Measurements from ENCODE around the gene HDLBP. TPM values are rescaled to one million over a fixed set of nuclear protein-coding genes. Genes with fewer than 3 reads are reported as not detected.

The HDLBP gene
- total and polyA plus RNA-seq, 10 of the 15 experiments (the other 5 are each of a cell fraction or from before 2014, with no cell fraction given), result 19.5 to 383 (median 249) TPM

- intact Hi-C loops (cut with micrococcal nuclease; ENCODE audit: unreplicated experiment), result no loop called here
- Histone ChIP-seq H3K9me3 (replicated peaks; ENCODE audit: control insufficient read depth, insufficient read depth, low read length) (no peaks in the 10 kb centered on the region; the same call in 2 of the 3 replicates), H2AFZ (ENCODE audit: control insufficient read depth, low read depth, low read length) (no peak overlapping the region), H3K9ac (ENCODE audit: control insufficient read depth, insufficient read depth, low read length) (peak overlapping the region; percentile 2; the same call in 1 of the 2 replicates), H4K20me1 (ENCODE audit: control insufficient read depth, insufficient read depth) (no peaks in the 10 kb centered on the region), H3K79me2 (ENCODE audit: control insufficient read depth, insufficient read depth, low read length) (peaks cover 71% of the 10 kb centered on the region), H3K4me1 (ENCODE audit: control insufficient read depth, insufficient read depth, low read length) (peaks cover 29% of the 10 kb centered on the region), H3K4me2 (ENCODE audit: control insufficient read depth, insufficient read depth) (peak overlapping the region; percentile 65), H3K36me3 (ENCODE audit: control insufficient read depth in 2 of 2, insufficient read depth in 2 of 2, low read length in 1 of 2) (peaks cover 4 to 8% of the 10 kb centered on the region in 2 experiments; a peak in 3 of 4 replicates), H3K27me3 (replicated peaks in 1 of 2; ENCODE audit: control insufficient read depth in 2 of 2, insufficient read depth in 2 of 2, low read length in 1 of 2) (no peaks in the 10 kb centered on the region), H3K4me3 (0 out of 2 replicates have a peak overlapping the region, but pooled peaks have one; percentile 33), H3K27ac (ENCODE audit: control insufficient read depth, insufficient read depth) (peak overlapping the region; percentile 57)
- ChIA-PET CTCF (interaction anchor here (0.7 to 2.6 kb wide), 2 partner anchors 34 to 67 kb away, joined by 3 to 9 read pairs; no protein-coding TSS in a partner anchor), POLR2A (interaction anchor here (0.7 to 1.0 kb wide), 4 partner anchors 10 to 59 kb away, joined by 3 to 5 read pairs (median 4); partner anchors contain the start of gene HDLBP), SMC1A (ENCODE audit: uncharacterized antibody, unreplicated experiment) (interaction anchor here (1.1 to 1.6 kb wide), 2 partner anchors 21 to 50 kb away, joined by 3 read pairs; no protein-coding TSS in a partner anchor), RAD21 (ENCODE audit: unreplicated experiment) (interaction anchor here (1.0 to 2.0 kb wide), 5 partner anchors 10 to 67 kb away, joined by 5 to 9 read pairs (median 6); no protein-coding TSS in a partner anchor)
- no peak for FAIRE-seq
- DNase-seq (ENCODE audit: low read depth, low spot score), result no peak
- peak; percentile 17 for ATAC-seq
- no TSS peak for BruUV-seq (replicated peaks)
- in situ Hi-C loops (cut with MboI), result no loop called here
- TF ChIP-seq ZBED1 (IDR thresholded peaks at IDR 0.05; ENCODE audit: borderline replicate concordance) (no peak), EGR1 (IDR thresholded peaks at IDR 0.05; ENCODE audit: borderline replicate concordance in 1 of 2, low read depth in 2 of 2, low read length in 2 of 2) (no peak), RAD51 (IDR thresholded peaks at IDR 0.05) (no peak), CTCF (IDR thresholded peaks at IDR 0.05 in 2 of 3, conservative IDR thresholded peaks at IDR 0.05 in 1 of 3; ENCODE audit: control insufficient read depth in 2 of 3, extremely low read depth in 1 of 3, insufficient read depth in 1 of 3, low read depth in 3 of 3, low read length in 3 of 3) (no peak), TCF12 (IDR thresholded peaks at IDR 0.05; ENCODE audit: low read depth, low read length) (no peak), MAX (IDR thresholded peaks at IDR 0.05; ENCODE audit: low read depth, low read length) (no peak), E2F8 (IDR thresholded peaks at IDR 0.05; ENCODE audit: low read depth, partially characterized antibody) (no peak)
- TF ChIP-seq, protein P1, sequence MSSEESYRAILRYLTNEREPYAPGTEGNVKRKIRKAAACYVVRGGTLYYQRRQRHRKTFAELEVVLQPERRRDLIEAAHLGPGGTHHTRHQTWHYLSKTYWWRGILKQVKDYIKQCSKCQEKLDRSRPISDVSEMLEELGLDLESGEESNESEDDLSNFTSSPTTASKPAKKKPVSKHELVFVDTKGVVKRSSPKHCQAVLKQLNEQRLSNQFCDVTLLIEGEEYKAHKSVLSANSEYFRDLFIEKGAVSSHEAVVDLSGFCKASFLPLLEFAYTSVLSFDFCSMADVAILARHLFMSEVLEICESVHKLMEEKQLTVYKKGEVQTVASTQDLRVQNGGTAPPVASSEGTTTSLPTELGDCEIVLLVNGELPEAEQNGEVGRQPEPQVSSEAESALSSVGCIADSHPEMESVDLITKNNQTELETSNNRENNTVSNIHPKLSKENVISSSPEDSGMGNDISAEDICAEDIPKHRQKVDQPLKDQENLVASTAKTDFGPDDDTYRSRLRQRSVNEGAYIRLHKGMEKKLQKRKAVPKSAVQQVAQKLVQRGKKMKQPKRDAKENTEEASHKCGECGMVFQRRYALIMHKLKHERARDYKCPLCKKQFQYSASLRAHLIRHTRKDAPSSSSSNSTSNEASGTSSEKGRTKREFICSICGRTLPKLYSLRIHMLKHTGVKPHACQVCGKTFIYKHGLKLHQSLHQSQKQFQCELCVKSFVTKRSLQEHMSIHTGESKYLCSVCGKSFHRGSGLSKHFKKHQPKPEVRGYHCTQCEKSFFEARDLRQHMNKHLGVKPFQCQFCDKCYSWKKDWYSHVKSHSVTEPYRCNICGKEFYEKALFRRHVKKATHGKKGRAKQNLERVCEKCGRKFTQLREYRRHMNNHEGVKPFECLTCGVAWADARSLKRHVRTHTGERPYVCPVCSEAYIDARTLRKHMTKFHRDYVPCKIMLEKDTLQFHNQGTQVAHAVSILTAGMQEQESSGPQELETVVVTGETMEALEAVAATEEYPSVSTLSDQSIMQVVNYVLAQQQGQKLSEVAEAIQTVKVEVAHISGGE (CRISPR knock-in tag; IDR thresholded peaks at IDR 0.05), result no peak
- TF ChIP-seq, protein P2, sequence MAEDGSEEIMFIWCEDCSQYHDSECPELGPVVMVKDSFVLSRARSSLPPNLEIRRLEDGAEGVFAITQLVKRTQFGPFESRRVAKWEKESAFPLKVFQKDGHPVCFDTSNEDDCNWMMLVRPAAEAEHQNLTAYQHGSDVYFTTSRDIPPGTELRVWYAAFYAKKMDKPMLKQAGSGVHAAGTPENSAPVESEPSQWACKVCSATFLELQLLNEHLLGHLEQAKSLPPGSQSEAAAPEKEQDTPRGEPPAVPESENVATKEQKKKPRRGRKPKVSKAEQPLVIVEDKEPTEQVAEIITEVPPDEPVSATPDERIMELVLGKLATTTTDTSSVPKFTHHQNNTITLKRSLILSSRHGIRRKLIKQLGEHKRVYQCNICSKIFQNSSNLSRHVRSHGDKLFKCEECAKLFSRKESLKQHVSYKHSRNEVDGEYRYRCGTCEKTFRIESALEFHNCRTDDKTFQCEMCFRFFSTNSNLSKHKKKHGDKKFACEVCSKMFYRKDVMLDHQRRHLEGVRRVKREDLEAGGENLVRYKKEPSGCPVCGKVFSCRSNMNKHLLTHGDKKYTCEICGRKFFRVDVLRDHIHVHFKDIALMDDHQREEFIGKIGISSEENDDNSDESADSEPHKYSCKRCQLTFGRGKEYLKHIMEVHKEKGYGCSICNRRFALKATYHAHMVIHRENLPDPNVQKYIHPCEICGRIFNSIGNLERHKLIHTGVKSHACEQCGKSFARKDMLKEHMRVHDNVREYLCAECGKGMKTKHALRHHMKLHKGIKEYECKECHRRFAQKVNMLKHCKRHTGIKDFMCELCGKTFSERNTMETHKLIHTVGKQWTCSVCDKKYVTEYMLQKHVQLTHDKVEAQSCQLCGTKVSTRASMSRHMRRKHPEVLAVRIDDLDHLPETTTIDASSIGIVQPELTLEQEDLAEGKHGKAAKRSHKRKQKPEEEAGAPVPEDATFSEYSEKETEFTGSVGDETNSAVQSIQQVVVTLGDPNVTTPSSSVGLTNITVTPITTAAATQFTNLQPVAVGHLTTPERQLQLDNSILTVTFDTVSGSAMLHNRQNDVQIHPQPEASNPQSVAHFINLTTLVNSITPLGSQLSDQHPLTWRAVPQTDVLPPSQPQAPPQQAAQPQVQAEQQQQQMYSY (CRISPR knock-in tag; IDR thresholded peaks at IDR 0.05), result no peak
Observed at GRCh38 chr2:241324775-241325174, 9.3 kb upstream of the HDLBP start.

All from GM12878 (cell line).